Left lung (tissue), 10 donors: ENCODE data around the gene SLC7A6OS. TPM values are rescaled to one million over a fixed set of nuclear protein-coding genes. Genes with fewer than 3 reads are reported as not detected.

ENCODE experiments used
- ATAC-seq: fragments of 200-7000 bp; cut with Tn5 transposase; one replicate; pipeline ENCODE4 v1.9.1; 2020; ENCODE audit warnings: moderate library complexity
- DNase-seq, 4 donors: peaks; one replicate each; pipeline ENCODE4 v3.0.0-alpha.2; 2013 to 2020
- H3K27ac ChIP-seq, 2 donors: fragments of 200-600 bp; sonication (generic) in 1 of 2; one replicate each; pipeline versions ENCODE4 v1.5.0 to v1.8.0; 2020 to 2021
- H3K27me3 ChIP-seq, 2 donors: fragments of 200-600 bp; sonication (generic) in 1 of 2; one replicate each; pipeline versions ENCODE4 v1.5.0 to v1.8.0; 2020 to 2021
- H3K36me3 ChIP-seq, 2 donors: fragments of 200-600 bp; sonication (generic) in 1 of 2; one replicate each; pipeline versions ENCODE4 v1.5.0 to v1.8.0; 2020 to 2021
- H3K4me1 ChIP-seq, 2 donors: fragments of 200-600 bp; one replicate each; pipeline ENCODE4 v1.8.0; 2021
- H3K4me3 ChIP-seq, 2 donors: fragments of 200-600 bp; sonication (generic) in 1 of 2; one replicate each; pipeline versions ENCODE4 v1.5.0 to v1.8.0; 2020 to 2021; ENCODE audit warnings: mild to moderate bottlenecking in 1 of 2
- H3K9me3 ChIP-seq, 2 donors: fragments of 200-600 bp; sonication (generic) in 1 of 2; one replicate each; pipeline versions ENCODE4 v1.5.0 to v1.8.0; 2020 to 2021
- intact Hi-C, 2 donors: fragments of 100-400 bp; cut with DNase I; formaldehyde crosslinking; loops; one replicate each; pipeline versions ENCODE4 v1.11.2 to v1.14.2; 2022
- polyA plus RNA-seq, 6 donors: library from polyadenylated mRNA; unstranded; fragments of 120-200 nt; gene quantifications; one replicate each; pipeline ENCODE4 v1.2.1, GENCODE V29; 2013; ENCODE audit not compliant: insufficient read length in 6 of 6
- total RNA-seq, 2 donors: library from RNA; stranded (reverse); fragmentation: NEBNext Ultra II Directional; extraction: Animal tissue kit (Norgen Biotek cat#: 25700); gene quantifications; one replicate each; pipeline ENCODE4 v1.2.1, GENCODE V29; 2021
- TF ChIP-seq, protein P1 (sequence below), 2 donors: fragments of 200-600 bp; sonication (generic) in 1 of 2; IDR thresholded peaks; one replicate each; pipeline versions ENCODE4 v1.5.0 to v1.8.0; 2021; ENCODE audit warnings: antibody characterized with exemption in 2 of 2
- donor health status: DM: no; HTN: yes; CAD: no.
- donor health status: DM: no; HTN: no; CAD: no.

The SLC7A6OS gene
- total and polyA plus RNA-seq, 8 donors = 11.7 to 24.4 (median 21.9) TPM

DNA sequence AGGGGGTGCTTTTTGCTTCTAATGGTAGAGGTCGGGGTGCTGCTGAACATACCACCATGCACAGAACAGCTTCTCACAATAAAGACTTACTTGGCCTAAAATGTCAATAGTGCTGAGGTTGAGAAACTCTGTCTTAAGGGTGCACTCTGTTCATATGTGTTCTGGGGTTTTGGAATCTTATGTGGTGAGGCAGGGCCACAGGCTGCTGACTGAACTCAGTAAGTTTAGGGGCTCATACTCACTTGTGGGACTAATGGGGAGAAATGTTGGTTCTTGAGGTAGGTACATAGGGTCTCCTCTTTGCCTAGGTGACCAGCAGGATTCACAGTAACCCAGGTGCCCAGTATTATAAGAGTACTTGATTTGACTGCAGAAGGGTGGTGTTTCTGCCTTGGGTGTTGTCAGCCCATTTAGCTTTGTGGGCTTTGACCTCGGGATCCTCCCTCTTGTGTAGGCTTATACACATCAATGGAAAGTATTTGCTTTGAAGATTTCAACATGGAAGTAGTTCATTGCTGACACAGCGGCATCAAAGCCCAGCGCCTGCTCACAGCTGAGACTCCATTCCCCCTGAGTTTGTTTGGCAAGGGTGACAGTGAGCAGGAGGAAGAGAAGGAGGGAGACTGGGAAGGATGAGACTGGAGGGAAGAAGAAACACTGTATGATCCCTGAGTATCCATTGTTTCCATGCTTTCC, 29.2 kb downstream of the SLC7A6OS start:
- peaks cover 0 to 21% of the 10 kb centered on the region in 2 donors for H3K36me3 ChIP-seq
- intact Hi-C loops = no loop called here
- ATAC-seq (no peak), DNase-seq (no peak)
- TF ChIP-seq, protein P1, sequence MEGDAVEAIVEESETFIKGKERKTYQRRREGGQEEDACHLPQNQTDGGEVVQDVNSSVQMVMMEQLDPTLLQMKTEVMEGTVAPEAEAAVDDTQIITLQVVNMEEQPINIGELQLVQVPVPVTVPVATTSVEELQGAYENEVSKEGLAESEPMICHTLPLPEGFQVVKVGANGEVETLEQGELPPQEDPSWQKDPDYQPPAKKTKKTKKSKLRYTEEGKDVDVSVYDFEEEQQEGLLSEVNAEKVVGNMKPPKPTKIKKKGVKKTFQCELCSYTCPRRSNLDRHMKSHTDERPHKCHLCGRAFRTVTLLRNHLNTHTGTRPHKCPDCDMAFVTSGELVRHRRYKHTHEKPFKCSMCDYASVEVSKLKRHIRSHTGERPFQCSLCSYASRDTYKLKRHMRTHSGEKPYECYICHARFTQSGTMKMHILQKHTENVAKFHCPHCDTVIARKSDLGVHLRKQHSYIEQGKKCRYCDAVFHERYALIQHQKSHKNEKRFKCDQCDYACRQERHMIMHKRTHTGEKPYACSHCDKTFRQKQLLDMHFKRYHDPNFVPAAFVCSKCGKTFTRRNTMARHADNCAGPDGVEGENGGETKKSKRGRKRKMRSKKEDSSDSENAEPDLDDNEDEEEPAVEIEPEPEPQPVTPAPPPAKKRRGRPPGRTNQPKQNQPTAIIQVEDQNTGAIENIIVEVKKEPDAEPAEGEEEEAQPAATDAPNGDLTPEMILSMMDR (IDR thresholded peaks at IDR 0.05) = no peak
- H3K27ac ChIP-seq = no peak overlapping the region
- peaks cover 0 to 37% of the 10 kb centered on the region in 2 donors for H3K4me1 ChIP-seq
- H3K27me3 ChIP-seq = no peaks in the 10 kb centered on the region
- H3K4me3 ChIP-seq = no peak overlapping the region
- H3K9me3 ChIP-seq = no peaks in the 10 kb centered on the region

GRCh38 chr16:68279726-68280558, 30.8 kb downstream of the SLC7A6OS start:
- Histone ChIP-seq H3K36me3 (peaks cover 0 to 30% of the 10 kb centered on the region in 2 donors), H3K4me3 (no peak overlapping the region), H3K9me3 (no peaks in the 10 kb centered on the region), H3K27me3 (no peaks in the 10 kb centered on the region), H3K4me1 (peaks cover 8 to 28% of the 10 kb centered on the region in 2 donors), H3K27ac (no peak overlapping the region)
- DNase-seq = no peak
- intact Hi-C loops = no loop called here
- TF ChIP-seq, protein P1 (IDR thresholded peaks at IDR 0.05) = no peak
- no peak for ATAC-seq

- peaks cover 0 to 35% of the 10 kb centered on the region in 2 donors for H3K36me3 ChIP-seq
- peak; percentile 70 for ATAC-seq
- H3K27ac ChIP-seq = peak overlapping the region; percentile 57 to 70
- H3K4me1 ChIP-seq = peaks cover 8 to 22% of the 10 kb centered on the region in 2 donors
- peak in 1 of 4 donors; percentile 35 for DNase-seq
- no peaks in the 10 kb centered on the region for H3K9me3 ChIP-seq
- H3K27me3 ChIP-seq = no peaks in the 10 kb centered on the region
- intact Hi-C loops = no loop called here
- TF ChIP-seq, protein P1 (IDR thresholded peaks at IDR 0.05) = no peak
- H3K4me3 ChIP-seq = no peak overlapping the region
Observed at GRCh38 chr16:68276223-68276622, 34.5 kb downstream of the SLC7A6OS start.

GRCh38 chr16:68275611-68276191, 35.0 kb downstream of the SLC7A6OS start:
- Histone ChIP-seq H3K9me3 (no peaks in the 10 kb centered on the region), H3K4me3 (no peak overlapping the region), H3K36me3 (peaks cover 0 to 35% of the 10 kb centered on the region in 2 donors), H3K27ac (peak overlapping the region; percentile 57 to 70), H3K27me3 (no peaks in the 10 kb centered on the region), H3K4me1 (peaks cover 8 to 27% of the 10 kb centered on the region in 2 donors)
- intact Hi-C loops = no loop called here
- DNase-seq (no peak), ATAC-seq (peak; percentile 36)
- TF ChIP-seq, protein P1 (IDR thresholded peaks at IDR 0.05) = no peak

- no peak for ATAC-seq
- no peak for DNase-seq
- Histone ChIP-seq H3K4me1 (peaks cover 8 to 27% of the 10 kb centered on the region in 2 donors), H3K27ac (no peak overlapping the region), H3K27me3 (no peaks in the 10 kb centered on the region), H3K4me3 (no peak overlapping the region), H3K9me3 (no peaks in the 10 kb centered on the region), H3K36me3 (peaks cover 0 to 33% of the 10 kb centered on the region in 2 donors)
- TF ChIP-seq, protein P1 (IDR thresholded peaks at IDR 0.05) = no peak
- intact Hi-C loops = no loop called here
Observed at GRCh38 chr16:68274441-68274840, 36.3 kb downstream of the SLC7A6OS start.
